Thoracic aorta endothelial cell (primary cell): Measurements from ENCODE around the gene DCAF17. TPM values are rescaled to one million over a fixed set of nuclear protein-coding genes. Genes with fewer than 3 reads are reported as not detected.

Source experiments
- small RNA-seq: library from RNA; depleted of rRNA; stranded (forward); fragments of <200 nt; gene quantifications from one replicate; pipeline ENCODE3, GENCODE V24; 2012
- total RNA-seq: library from RNA; depleted of rRNA; stranded (reverse); fragments of >200 nt; gene quantifications from 2 replicates; pipeline ENCODE4 v1.2.3, GENCODE V29; 2012

Gene DCAF17, protein sequence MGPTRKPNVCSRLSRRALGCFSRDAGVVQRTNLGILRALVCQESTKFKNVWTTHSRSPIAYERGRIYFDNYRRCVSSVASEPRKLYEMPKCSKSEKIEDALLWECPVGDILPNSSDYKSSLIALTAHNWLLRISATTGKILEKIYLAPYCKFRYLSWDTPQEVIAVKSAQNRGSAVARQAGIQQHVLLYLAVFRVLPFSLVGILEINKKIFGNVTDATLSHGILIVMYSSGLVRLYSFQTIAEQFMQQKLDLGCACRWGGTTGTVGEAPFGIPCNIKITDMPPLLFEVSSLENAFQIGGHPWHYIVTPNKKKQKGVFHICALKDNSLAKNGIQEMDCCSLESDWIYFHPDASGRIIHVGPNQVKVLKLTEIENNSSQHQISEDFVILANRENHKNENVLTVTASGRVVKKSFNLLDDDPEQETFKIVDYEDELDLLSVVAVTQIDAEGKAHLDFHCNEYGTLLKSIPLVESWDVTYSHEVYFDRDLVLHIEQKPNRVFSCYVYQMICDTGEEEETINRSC
- total RNA-seq = 29.3 and 30.0 TPM in 2 replicates

DNA sequence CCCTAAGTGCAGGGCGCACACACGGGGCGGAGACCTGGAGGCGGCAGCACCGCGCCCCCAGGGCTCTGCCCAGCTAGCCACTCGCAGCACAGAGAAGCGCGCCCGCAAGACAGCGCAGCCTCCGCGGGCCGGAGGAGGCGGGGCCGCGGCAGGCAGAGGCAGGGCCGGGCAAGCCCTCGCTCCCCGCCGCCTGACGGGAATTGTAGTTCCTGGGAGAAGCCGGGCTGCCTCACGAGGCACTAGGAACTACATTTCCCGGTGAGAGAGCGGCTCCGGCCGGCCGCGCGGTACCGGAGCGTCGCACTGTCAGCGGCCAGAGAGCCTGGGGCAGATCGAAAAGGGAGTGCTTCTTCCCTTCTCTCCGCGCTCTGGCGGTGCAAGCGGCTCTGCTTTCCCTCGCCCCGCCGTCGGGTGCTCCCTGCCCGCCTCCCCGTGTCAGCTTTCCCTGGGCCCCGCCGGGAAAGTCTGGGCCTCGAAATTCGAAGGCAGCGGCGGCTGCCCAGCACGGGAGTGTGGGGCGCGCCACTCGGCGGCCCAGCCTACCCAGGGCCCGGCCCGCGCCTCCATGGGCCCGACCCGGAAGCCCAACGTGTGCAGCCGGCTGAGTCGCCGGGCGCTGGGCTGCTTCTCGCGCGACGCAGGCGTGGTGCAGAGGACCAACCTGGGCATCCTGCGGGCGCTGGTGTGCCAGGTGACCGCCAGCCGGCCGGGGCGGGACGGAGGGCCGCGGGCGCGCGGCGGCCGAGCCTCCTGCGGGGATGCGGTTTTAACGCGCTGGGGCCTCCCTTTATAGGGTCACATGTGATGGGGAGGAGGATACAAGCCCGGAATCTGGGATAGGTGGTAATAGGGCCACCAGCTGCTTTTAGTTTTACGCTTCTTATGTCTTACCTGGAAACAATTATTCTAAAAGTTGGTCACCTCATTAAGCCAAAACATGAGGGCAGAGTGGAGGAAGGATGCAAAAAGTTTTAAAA is at the start of gene DCAF17:
TSS of gene DCAF17 (plus strand) at position 214 of the 977 bp plus-strand sequence. CDS start at position 566, 352 bp downstream.

DNA sequence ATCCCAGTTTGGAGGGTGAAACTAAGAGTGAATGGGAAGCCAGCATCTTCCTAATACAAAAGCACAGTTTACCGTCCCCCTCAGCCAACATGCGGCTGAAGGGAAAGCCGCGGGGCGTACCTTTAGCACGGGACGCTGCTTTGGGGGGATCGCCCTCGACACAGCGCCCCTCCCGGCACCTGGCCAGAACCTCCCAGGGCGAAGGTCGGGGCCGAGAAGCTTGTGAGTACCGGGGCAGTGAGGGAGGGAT is 338 bp upstream of the DCAF17 start, which contains the start of gene METTL8:
TSS of gene METTL8 (minus strand) at position 228 of the 250 bp plus-strand sequence. CDS start 41,805 bp downstream, outside the sequence.

DNA sequence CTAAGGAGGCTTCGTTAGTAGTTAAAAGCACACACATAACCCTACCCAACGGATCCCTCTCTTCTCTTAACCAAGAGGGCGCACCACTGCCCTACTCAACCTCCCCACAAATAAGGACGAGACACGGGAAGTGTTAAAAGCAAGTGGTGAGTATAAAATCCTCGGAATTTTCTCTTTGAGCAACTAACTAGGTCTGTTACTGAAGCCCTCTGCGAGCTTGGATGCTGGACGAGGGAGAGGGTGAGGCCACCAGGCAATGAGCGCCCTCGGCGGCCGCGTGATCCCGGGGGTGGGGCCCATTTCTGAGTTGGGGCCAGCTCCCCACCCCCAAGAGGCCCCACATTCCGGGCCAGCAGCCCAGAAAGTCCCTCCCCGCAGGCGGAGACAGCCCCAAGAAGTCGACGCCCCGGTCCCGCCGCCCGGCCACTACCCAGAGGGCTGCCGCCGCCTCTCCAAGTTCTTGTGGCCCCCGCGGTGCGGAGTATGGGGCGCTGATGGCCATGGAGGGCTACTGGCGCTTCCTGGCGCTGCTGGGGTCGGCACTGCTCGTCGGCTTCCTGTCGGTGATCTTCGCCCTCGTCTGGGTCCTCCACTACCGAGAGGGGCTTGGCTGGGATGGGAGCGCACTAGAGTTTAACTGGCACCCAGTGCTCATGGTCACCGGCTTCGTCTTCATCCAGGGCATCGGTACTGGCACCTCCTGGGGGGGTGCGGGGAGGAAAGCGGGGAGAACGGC is 88.2 kb downstream of the DCAF17 start, which contains the start of gene CYBRD1:
TSS of gene CYBRD1 (plus strand) at position 423 of the 736 bp plus-strand sequence. CDS start at position 495, 72 bp downstream.

Small RNA genes lying within 50 kb of the gene (small RNA-seq; reads per million reads assigned to genes)
- gene AC007969.2 = 0.28 reads per million

Other genes starting within 250 kb of the DCAF17 start
- 48.9 and 50.5 TPM in 2 replicates for gene METTL8, start 236 bp upstream of the DCAF17 start, total RNA-seq
- gene CYBRD1, start 88.2 kb downstream of the DCAF17 start, total RNA-seq = 43.6 and 66.2 TPM in 2 replicates